GM18502 (cell line): ENCODE measurements around the gene ZCCHC14.
"Not testable (repeated sequence)": the region's sequence is repeated elsewhere in the genome, so short reads cannot be mapped to it uniquely, and the experiment has no call there.

ENCODE experiments used
- ATAC-seq: cut with Tn5 transposase; IDR thresholded peaks from one replicate; pipeline ENCODE4 v1.9.1; 2021; ENCODE audit warnings: mild to moderate bottlenecking; ENCODE audit not compliant: unreplicated experiment, poor library complexity

ZCCHC14 gene

GRCh38 chr16:87525352-87525751 is 32.5 kb upstream of the ZCCHC14 start:
- no peak for ATAC-seq

- ATAC-seq = no peak
These were observed 31.6 kb upstream of the ZCCHC14 start for GRCh38 chr16:87524407-87524806.

GRCh38 chr16:87523605-87524004 is 30.8 kb upstream of the ZCCHC14 start:
- ATAC-seq = not testable (repeated sequence)

- not testable (repeated sequence) for ATAC-seq
These were observed 28.9 kb upstream of the ZCCHC14 start for GRCh38 chr16:87521764-87522163.

- not testable (repeated sequence) for ATAC-seq
These were observed 26.3 kb upstream of the ZCCHC14 start for GRCh38 chr16:87519170-87519569.

- not testable (repeated sequence) for ATAC-seq
These were observed 25.7 kb upstream of the ZCCHC14 start for GRCh38 chr16:87518430-87519051.

GRCh38 chr16:87517610-87518429 is 25.0 kb upstream of the ZCCHC14 start:
- ATAC-seq = not testable (repeated sequence)

GRCh38 chr16:87516361-87516760 is 23.5 kb upstream of the ZCCHC14 start:
- ATAC-seq = no peak

GRCh38 chr16:87515475-87516330 is 22.9 kb upstream of the ZCCHC14 start:
- ATAC-seq = no peak

- not testable (repeated sequence) for ATAC-seq
These were observed 17.0 kb upstream of the ZCCHC14 start for GRCh38 chr16:87509778-87510177.

GRCh38 chr16:87507351-87508069 is 14.7 kb upstream of the ZCCHC14 start:
- ATAC-seq = no peak

GRCh38 chr16:87506423-87507350 is 13.9 kb upstream of the ZCCHC14 start:
- ATAC-seq = no peak

GRCh38 chr16:87505834-87506233 is 13.0 kb upstream of the ZCCHC14 start:
- ATAC-seq = no peak

- ATAC-seq = not testable (repeated sequence)
These were observed 10.6 kb upstream of the ZCCHC14 start for GRCh38 chr16:87503232-87503937.

GRCh38 chr16:87502308-87502969 is 9.6 kb upstream of the ZCCHC14 start:
- no peak for ATAC-seq

GRCh38 chr16:87501117-87501516 is 8.3 kb upstream of the ZCCHC14 start:
- ATAC-seq = no peak

GRCh38 chr16:87499189-87499486 is 6.3 kb upstream of the ZCCHC14 start:
- no peak for ATAC-seq
